GM18861 (cell line): ENCODE measurements around the gene PPP2R2C.

Source experiments
- ATAC-seq: cut with Tn5 transposase; IDR thresholded peaks from one replicate; pipeline ENCODE4 v1.9.1; 2021; ENCODE audit not compliant: unreplicated experiment

PPP2R2C gene

GRCh38 chr4:6404611-6405396 lies 67.6 kb downstream of the PPP2R2C start:
- no peak for ATAC-seq

GRCh38 chr4:6403400-6403685 lies 69.1 kb downstream of the PPP2R2C start:
- no peak for ATAC-seq

GRCh38 chr4:6402566-6403399 lies 69.6 kb downstream of the PPP2R2C start:
- no peak for ATAC-seq

- ATAC-seq, result no peak
Measured at GRCh38 chr4:6401797-6402196, 70.6 kb downstream of the PPP2R2C start.

GRCh38 chr4:6396696-6397236 lies 75.6 kb downstream of the PPP2R2C start:
- ATAC-seq, result no peak

GRCh38 chr4:6395466-6396228 lies 76.8 kb downstream of the PPP2R2C start:
- no peak for ATAC-seq

- ATAC-seq, result no peak
Measured at GRCh38 chr4:6394671-6395081, 77.7 kb downstream of the PPP2R2C start.

- no peak for ATAC-seq
Measured at GRCh38 chr4:6393544-6394475, 78.6 kb downstream of the PPP2R2C start.

- no peak for ATAC-seq
Measured at GRCh38 chr4:6393066-6393465, 79.3 kb downstream of the PPP2R2C start.

- no peak for ATAC-seq
Measured at GRCh38 chr4:6392407-6392806, 80.0 kb downstream of the PPP2R2C start.

- ATAC-seq, result no peak
Measured at GRCh38 chr4:6391852-6392188, 80.6 kb downstream of the PPP2R2C start.

GRCh38 chr4:6391186-6391851 lies 81.1 kb downstream of the PPP2R2C start:
- no peak for ATAC-seq

GRCh38 chr4:6390356-6390755 lies 82.1 kb downstream of the PPP2R2C start:
- ATAC-seq, result no peak

GRCh38 chr4:6389142-6389825 lies 83.1 kb downstream of the PPP2R2C start:
- no peak for ATAC-seq

- ATAC-seq, result no peak
Measured at GRCh38 chr4:6388713-6389112, 83.7 kb downstream of the PPP2R2C start.

GRCh38 chr4:6387946-6388345 lies 84.5 kb downstream of the PPP2R2C start:
- ATAC-seq, result no peak

GRCh38 chr4:6386091-6386490 lies 86.3 kb downstream of the PPP2R2C start:
- ATAC-seq, result no peak

- no peak for ATAC-seq
Measured at GRCh38 chr4:6385288-6385687, 87.1 kb downstream of the PPP2R2C start.

- ATAC-seq, result no peak
Measured at GRCh38 chr4:6384541-6384940, 87.9 kb downstream of the PPP2R2C start.
